HepG2 (cell line): ENCODE measurements around the gene NOL4L. TPM values are rescaled to one million over a fixed set of nuclear protein-coding genes. Genes with fewer than 3 reads are reported as not detected.

ENCODE experiments used
- BORCS8-MEF2B ChIP-seq: sonication (generic); formaldehyde crosslinking; IDR thresholded peaks from 2 replicates; pipeline ENCODE4 v1.8.0; 2022; ENCODE audit warnings: mild to moderate bottlenecking, missing genetic modification reagents
- GFI1 ChIP-seq: sonication (generic); formaldehyde crosslinking; IDR thresholded peaks from 2 replicates; pipeline ENCODE4 v1.5.0; 2020; ENCODE audit warnings: missing genetic modification reagents, mild to moderate bottlenecking, borderline replicate concordance
- GRHL1 ChIP-seq: sonication (generic); formaldehyde crosslinking; conservative IDR thresholded peaks from 2 replicates; pipeline ENCODE4 v1.8.0; 2022; ENCODE audit warnings: missing genetic modification reagents
- HDAC6 ChIP-seq: fragments of 200-600 bp; sonication (generic); IDR thresholded peaks from 2 replicates; pipeline ENCODE4 v1.7.0; 2017; ENCODE audit warnings: mild to moderate bottlenecking, antibody characterized with exemption, low read length, low read depth
- ISX ChIP-seq: sonication (generic); formaldehyde crosslinking; conservative IDR thresholded peaks from 2 replicates; pipeline ENCODE4 v1.5.0; 2020; ENCODE audit warnings: missing genetic modification reagents
- MAZ ChIP-seq, 2 experiments: sonication (generic) in 1 of 2; formaldehyde crosslinking in 1 of 2; IDR thresholded peaks; 2 replicates each; pipeline versions ENCODE4 v1.5.0 to v1.6.1; 2012 to 2020; ENCODE audit warnings: low read depth in 2 of 2, mild to moderate bottlenecking in 2 of 2, borderline replicate concordance in 1 of 2, improper control_type of control experiment in 1 of 2, low read length in 1 of 2, missing genetic modification reagents in 1 of 2, moderate library complexity in 1 of 2
- MTERF4 ChIP-seq: sonication (generic); formaldehyde crosslinking; IDR thresholded peaks from 2 replicates; pipeline ENCODE4 v1.8.0; 2023; ENCODE audit warnings: mild to moderate bottlenecking, missing genetic modification reagents
- NFE2 ChIP-seq: sonication (generic); formaldehyde crosslinking; IDR thresholded peaks from 2 replicates; pipeline ENCODE4 v1.4.0; 2020; ENCODE audit warnings: missing genetic modification reagents
- PHF5A ChIP-seq: IDR thresholded peaks from one replicate; pipeline ENCODE4 v1.6.1; 2018; ENCODE audit warnings: low read depth, missing genetic modification reagents; ENCODE audit not compliant: unreplicated experiment
- PLSCR1 ChIP-seq: sonication (generic); formaldehyde crosslinking; IDR thresholded peaks from 2 replicates; pipeline ENCODE4 v1.5.0; 2020; ENCODE audit warnings: missing genetic modification reagents, mild to moderate bottlenecking, borderline replicate concordance
- SETDB1 ChIP-seq: sonication (generic); formaldehyde crosslinking; IDR thresholded peaks from 2 replicates; pipeline ENCODE4 v1.5.1; 2020; ENCODE audit warnings: missing genetic modification reagents, mild to moderate bottlenecking, borderline replicate concordance
- SMYD3 ChIP-seq: sonication (generic); formaldehyde crosslinking; IDR thresholded peaks from 2 replicates; pipeline ENCODE4 v1.8.1; 2023; ENCODE audit warnings: mild to moderate bottlenecking, missing genetic modification reagents
- TBX2 ChIP-seq: sonication (generic); formaldehyde crosslinking; IDR thresholded peaks from 2 replicates; pipeline ENCODE4 v1.5.0; 2020; ENCODE audit warnings: missing genetic modification reagents, mild to moderate bottlenecking, borderline replicate concordance
- TERF1 ChIP-seq: sonication (generic); formaldehyde crosslinking; IDR thresholded peaks from 2 replicates; pipeline ENCODE4 v1.8.0; 2022; ENCODE audit warnings: mild to moderate bottlenecking, missing genetic modification reagents, moderate library complexity
- USF2 ChIP-seq, 2 experiments: sonication (generic) in 1 of 2; formaldehyde crosslinking in 1 of 2; IDR thresholded peaks; 2 replicates each; pipeline versions ENCODE4 v1.5.1 to v1.6.1; 2011 to 2020; ENCODE audit warnings: borderline replicate concordance in 1 of 2, low read depth in 1 of 2, low read length in 1 of 2, mild to moderate bottlenecking in 1 of 2, missing genetic modification reagents in 1 of 2, moderate library complexity in 1 of 2
- YY1 ChIP-seq: IDR thresholded peaks from 2 replicates; pipeline ENCODE4 v1.6.1; 2011; ENCODE audit warnings: low read length, low read depth, moderate library complexity, mild to moderate bottlenecking; ENCODE audit not compliant: insufficient read depth, insufficient replicate concordance
- ZFYVE20 ChIP-seq: sonication (generic); formaldehyde crosslinking; IDR thresholded peaks from 2 replicates; pipeline ENCODE4 v1.8.0; 2023; ENCODE audit warnings: low read depth, mild to moderate bottlenecking, moderate library complexity, missing genetic modification reagents, borderline replicate concordance
- ZNF670 ChIP-seq: sonication (generic); formaldehyde crosslinking; IDR thresholded peaks from 2 replicates; pipeline ENCODE4 v1.8.0; 2022; ENCODE audit warnings: mild to moderate bottlenecking, missing genetic modification reagents, borderline replicate concordance
- ZNF776 ChIP-seq: sonication (generic); formaldehyde crosslinking; IDR thresholded peaks from 2 replicates; pipeline ENCODE4 v1.4.0; 2020; ENCODE audit warnings: mild to moderate bottlenecking, missing genetic modification reagents
- polyA plus RNA-seq, 8 experiments: library from polyadenylated mRNA; depleted of rRNA in 3 of 8; stranded (reverse) in 7 of 8; unstranded in 1 of 8; fragments of >200 nt; fragmentation: Illumina TruSeq in 4 of 8; extraction: Trizol in 4 of 8; gene quantifications; 2 replicates each; pipeline versions ENCODE4 v1.2.1 to v1.2.3, GENCODE V29; 2011 to 2016; ENCODE audit warnings: low read depth in 4 of 8, missing spikeins in 1 of 8, mixed read lengths in 1 of 8; ENCODE audit not compliant: insufficient read depth in 1 of 8
- total RNA-seq, 5 experiments: library from RNA; depleted of rRNA; stranded (reverse); fragments of >200 nt; fragmentation: Illumina TruSeq; extraction: Trizol; gene quantifications; 2 replicates each; pipeline ENCODE4 v1.2.3, GENCODE V29; 2016; ENCODE audit warnings: low read depth in 1 of 5

NOL4L gene
- total and polyA plus RNA-seq, 2 of the 13 experiments (the other 11 are each of a cell fraction or from before 2014, with no cell fraction given), result 16.6 to 35.4 TPM

GRCh38 chr20:32465092-32465900 lies 119.8 kb downstream of the NOL4L start (continued):
- no peak for TF ChIP-seq GRHL1 (CRISPR knock-in tag)
- no peak for TF ChIP-seq HDAC6
- peak; percentile 99 for TF ChIP-seq TBX2 (CRISPR knock-in tag)
- TF ChIP-seq ISX (CRISPR knock-in tag), result no peak
- no peak; the same call in 1 of the 2 replicates for TF ChIP-seq SMYD3 (CRISPR knock-in tag)
- peak; percentile 81 for TF ChIP-seq PHF5A (CRISPR knock-in tag)
- TF ChIP-seq YY1, result peak; percentile 55
- TF ChIP-seq PLSCR1 (CRISPR knock-in tag), result no peak
- no peak for TF ChIP-seq USF2 (IDR thresholded peaks at IDR 0.05; ENCODE audit: low read depth, low read length)
- TF ChIP-seq USF2 (CRISPR knock-in tag; IDR thresholded peaks at IDR 0.05; ENCODE audit: borderline replicate concordance), result peak; percentile 48; the same call in 1 of the 2 replicates
- no peak for TF ChIP-seq TERF1 (CRISPR knock-in tag)
- TF ChIP-seq MTERF4 (CRISPR knock-in tag), result no peak
- peak; percentile 90 for TF ChIP-seq BORCS8-MEF2B (CRISPR knock-in tag)
- peak; percentile 82; the same call in 1 of the 2 replicates for TF ChIP-seq MAZ (IDR thresholded peaks at IDR 0.05; ENCODE audit: borderline replicate concordance, low read depth, low read length)
- peak; percentile 95 for TF ChIP-seq MAZ (CRISPR knock-in tag; IDR thresholded peaks at IDR 0.05; ENCODE audit: low read depth)
- TF ChIP-seq ZNF670 (CRISPR knock-in tag), result peak; percentile 44; the same call in 1 of the 2 replicates
- peak; percentile 82; the same call in 1 of the 2 replicates for TF ChIP-seq GFI1 (CRISPR knock-in tag)
- no peak for TF ChIP-seq SETDB1 (CRISPR knock-in tag)
- TF ChIP-seq NFE2 (CRISPR knock-in tag), result no peak; the same call in none of the 2 replicates
- TF ChIP-seq ZFYVE20, result no peak
- TF ChIP-seq ZNF776 (CRISPR knock-in tag), result no peak; the same call in 1 of the 2 replicates
